Neural cell (in vitro differentiated cells): Measurements from ENCODE around the gene NKAIN2.

Source experiments
- CTCF ChIP-seq: fragments of 450-650 bp; IDR thresholded peaks from 2 replicates; pipeline ENCODE4 v1.5.1; 2014; ENCODE audit warnings: antibody characterized with exemption, mild to moderate bottlenecking, moderate library complexity; ENCODE audit not compliant: poor library complexity, severe bottlenecking
- EP300 ChIP-seq: fragments of 450-650 bp; conservative IDR thresholded peaks from 2 replicates; pipeline ENCODE4 v1.6.1; 2014; ENCODE audit warnings: antibody characterized with exemption, mild to moderate bottlenecking, moderate library complexity; ENCODE audit not compliant: poor library complexity, severe bottlenecking
- EZH2 ChIP-seq: fragments of 200-600, 300-800 bp; shearing (Covaris generic), sonication (generic); IDR thresholded peaks from 2 replicates; pipeline ENCODE4 v1.6.1; 2014; ENCODE audit warnings: antibody characterized with exemption, low read length, borderline replicate concordance, mild to moderate bottlenecking; ENCODE audit not compliant: insufficient read depth, poor library complexity, severe bottlenecking
- MXI1 ChIP-seq: fragments of 450-650 bp; conservative IDR thresholded peaks from 2 replicates; pipeline ENCODE4 v1.6.1; 2014; ENCODE audit warnings: antibody characterized with exemption, mild to moderate bottlenecking; ENCODE audit not compliant: poor library complexity, severe bottlenecking
- POLR2AphosphoS5 ChIP-seq: IDR thresholded peaks from 2 replicates; pipeline ENCODE4 v1.6.1; 2012
- RAD21 ChIP-seq: fragments of 450-650 bp; conservative IDR thresholded peaks from 2 replicates; pipeline ENCODE4 v1.6.1; 2014; ENCODE audit warnings: antibody characterized with exemption, mild to moderate bottlenecking, moderate library complexity
- REST ChIP-seq: IDR thresholded peaks from 2 replicates; pipeline ENCODE4 v1.6.1; 2012; ENCODE audit warnings: borderline replicate concordance
- SMC3 ChIP-seq: fragments of 450-650 bp; conservative IDR thresholded peaks from 2 replicates; pipeline ENCODE4 v1.6.1; 2014; ENCODE audit warnings: antibody characterized with exemption, mild to moderate bottlenecking, moderate library complexity; ENCODE audit not compliant: poor library complexity
- TAF1 ChIP-seq: IDR thresholded peaks from 2 replicates; pipeline ENCODE4 v1.6.1; 2012; ENCODE audit warnings: low read depth

- TF ChIP-seq RAD21 (no peak), POLR2AphosphoS5 (no peak), CTCF (no peak), EZH2 (no peak), SMC3 (no peak), TAF1 (no peak), EP300 (no peak), MXI1 (no peak), REST (no peak)
These were observed 393.5 kb downstream of the NKAIN2 start for GRCh38 chr6:124197148-124197547.
